ENCODE measurements around the gene DCBLD1. TPM values are rescaled to one million over a fixed set of nuclear protein-coding genes. Genes with fewer than 3 reads are reported as not detected.

DCBLD1 gene
- total RNA-seq, 1 experiment from 2014 or later: 11.2 TPM

- TF ChIP-seq, protein P1, sequence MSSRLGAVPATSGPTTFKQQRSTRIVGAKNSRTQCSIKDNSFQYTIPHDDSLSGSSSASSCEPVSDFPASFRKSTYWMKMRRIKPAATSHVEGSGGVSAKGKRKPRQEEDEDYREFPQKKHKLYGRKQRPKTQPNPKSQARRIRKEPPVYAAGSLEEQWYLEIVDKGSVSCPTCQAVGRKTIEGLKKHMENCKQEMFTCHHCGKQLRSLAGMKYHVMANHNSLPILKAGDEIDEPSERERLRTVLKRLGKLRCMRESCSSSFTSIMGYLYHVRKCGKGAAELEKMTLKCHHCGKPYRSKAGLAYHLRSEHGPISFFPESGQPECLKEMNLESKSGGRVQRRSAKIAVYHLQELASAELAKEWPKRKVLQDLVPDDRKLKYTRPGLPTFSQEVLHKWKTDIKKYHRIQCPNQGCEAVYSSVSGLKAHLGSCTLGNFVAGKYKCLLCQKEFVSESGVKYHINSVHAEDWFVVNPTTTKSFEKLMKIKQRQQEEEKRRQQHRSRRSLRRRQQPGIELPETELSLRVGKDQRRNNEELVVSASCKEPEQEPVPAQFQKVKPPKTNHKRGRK (CRISPR knock-in tag; IDR thresholded peaks at IDR 0.05; ENCODE audit: borderline replicate concordance): no peak
- TF ChIP-seq, protein P2, sequence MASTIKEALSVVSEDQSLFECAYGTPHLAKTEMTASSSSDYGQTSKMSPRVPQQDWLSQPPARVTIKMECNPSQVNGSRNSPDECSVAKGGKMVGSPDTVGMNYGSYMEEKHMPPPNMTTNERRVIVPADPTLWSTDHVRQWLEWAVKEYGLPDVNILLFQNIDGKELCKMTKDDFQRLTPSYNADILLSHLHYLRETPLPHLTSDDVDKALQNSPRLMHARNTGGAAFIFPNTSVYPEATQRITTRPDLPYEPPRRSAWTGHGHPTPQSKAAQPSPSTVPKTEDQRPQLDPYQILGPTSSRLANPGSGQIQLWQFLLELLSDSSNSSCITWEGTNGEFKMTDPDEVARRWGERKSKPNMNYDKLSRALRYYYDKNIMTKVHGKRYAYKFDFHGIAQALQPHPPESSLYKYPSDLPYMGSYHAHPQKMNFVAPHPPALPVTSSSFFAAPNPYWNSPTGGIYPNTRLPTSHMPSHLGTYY (CRISPR knock-in tag; IDR thresholded peaks at IDR 0.05): no peak
- no peak for TF ChIP-seq FOXK1 (CRISPR knock-in tag; IDR thresholded peaks at IDR 0.05)
- no peak for TF ChIP-seq HMGA2 (CRISPR knock-in tag; IDR thresholded peaks at IDR 0.05)
- TF ChIP-seq GRHL2 (CRISPR knock-in tag; IDR thresholded peaks at IDR 0.05; ENCODE audit: insufficient replicate concordance, severe bottlenecking): no peak
- TF ChIP-seq, protein P3, sequence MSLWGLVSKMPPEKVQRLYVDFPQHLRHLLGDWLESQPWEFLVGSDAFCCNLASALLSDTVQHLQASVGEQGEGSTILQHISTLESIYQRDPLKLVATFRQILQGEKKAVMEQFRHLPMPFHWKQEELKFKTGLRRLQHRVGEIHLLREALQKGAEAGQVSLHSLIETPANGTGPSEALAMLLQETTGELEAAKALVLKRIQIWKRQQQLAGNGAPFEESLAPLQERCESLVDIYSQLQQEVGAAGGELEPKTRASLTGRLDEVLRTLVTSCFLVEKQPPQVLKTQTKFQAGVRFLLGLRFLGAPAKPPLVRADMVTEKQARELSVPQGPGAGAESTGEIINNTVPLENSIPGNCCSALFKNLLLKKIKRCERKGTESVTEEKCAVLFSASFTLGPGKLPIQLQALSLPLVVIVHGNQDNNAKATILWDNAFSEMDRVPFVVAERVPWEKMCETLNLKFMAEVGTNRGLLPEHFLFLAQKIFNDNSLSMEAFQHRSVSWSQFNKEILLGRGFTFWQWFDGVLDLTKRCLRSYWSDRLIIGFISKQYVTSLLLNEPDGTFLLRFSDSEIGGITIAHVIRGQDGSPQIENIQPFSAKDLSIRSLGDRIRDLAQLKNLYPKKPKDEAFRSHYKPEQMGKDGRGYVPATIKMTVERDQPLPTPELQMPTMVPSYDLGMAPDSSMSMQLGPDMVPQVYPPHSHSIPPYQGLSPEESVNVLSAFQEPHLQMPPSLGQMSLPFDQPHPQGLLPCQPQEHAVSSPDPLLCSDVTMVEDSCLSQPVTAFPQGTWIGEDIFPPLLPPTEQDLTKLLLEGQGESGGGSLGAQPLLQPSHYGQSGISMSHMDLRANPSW (CRISPR knock-in tag; conservative IDR thresholded peaks at IDR 0.05; ENCODE audit: low read depth): no peak
These were observed 33.6 kb upstream of the DCBLD1 start (continued) for GRCh38 chr6:117448732-117449485.

GRCh38 chr6:117449549-117450439 lies 32.7 kb upstream of the DCBLD1 start:
- Mint-ChIP-seq H3K9me3 (no peaks in the 10 kb centered on the region), H3K36me3 (no peaks in the 10 kb centered on the region), H3K27ac (no peak overlapping the region), H3K4me1 (peaks cover 21% of the 10 kb centered on the region), H3K27me3 (ENCODE audit: low read depth) (no peaks in the 10 kb centered on the region), H3K4me3 (no peak overlapping the region; the same call in 1 of the 2 replicates)
- POLR2A ChIA-PET: interaction anchor here (1.0 kb wide), 1 partner anchor 153 kb away, joined by 3 read pairs; the partner anchor contains the start of gene GOPC
- CTCF ChIA-PET: interaction anchor here (0.6 to 1.5 kb wide), 40 partner anchors 8 to 1557 kb away, joined by 3 to 11 read pairs (median 4); partner anchors contain the start of genes DCBLD1 and GOPC
- ATAC-seq (peak; percentile 68), DNase-seq (ENCODE audit: low spot score) (peak; percentile 33)
- TF ChIP-seq NR3C1 (CRISPR knock-in tag; conservative IDR thresholded peaks at IDR 0.05; ENCODE audit: low read depth) (no peak), IRF1 (CRISPR knock-in tag; IDR thresholded peaks at IDR 0.05) (no peak), CTCF (IDR thresholded peaks at IDR 0.05) (peak; percentile 55)

DNA sequence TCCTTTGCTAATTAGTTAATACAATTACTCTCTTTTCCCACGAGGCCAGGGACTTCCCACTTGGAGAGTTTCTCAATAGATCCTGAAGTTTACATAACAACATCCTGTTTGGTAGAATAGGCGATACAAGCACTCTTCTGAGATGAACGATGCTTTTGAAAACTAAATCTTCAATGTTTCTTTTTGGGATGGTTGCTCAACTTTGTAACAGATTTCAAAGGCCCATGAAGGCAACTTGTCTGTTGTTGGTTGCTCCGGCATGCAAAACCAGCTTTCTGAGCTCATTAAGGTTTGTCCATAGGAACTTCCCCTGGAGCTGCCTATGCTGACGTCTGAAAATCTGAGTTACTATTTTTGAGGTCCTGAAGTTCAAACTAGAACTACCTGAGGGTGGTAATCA lies 30.8 kb upstream of the DCBLD1 start:
- ChIA-PET POLR2A (no interaction called here), CTCF (interaction anchor here (1.1 kb wide), 1 partner anchor 30 kb away, joined by 4 read pairs; no protein-coding TSS in a partner anchor)
- Mint-ChIP-seq H3K27ac (no peak overlapping the region), H3K27me3 (ENCODE audit: low read depth) (no peaks in the 10 kb centered on the region), H3K36me3 (no peaks in the 10 kb centered on the region), H3K9me3 (no peaks in the 10 kb centered on the region), H3K4me3 (no peak overlapping the region), H3K4me1 (peaks cover 21% of the 10 kb centered on the region)
- DNase-seq (ENCODE audit: low spot score): no peak
- no peak for ATAC-seq
- TF ChIP-seq, protein P4, sequence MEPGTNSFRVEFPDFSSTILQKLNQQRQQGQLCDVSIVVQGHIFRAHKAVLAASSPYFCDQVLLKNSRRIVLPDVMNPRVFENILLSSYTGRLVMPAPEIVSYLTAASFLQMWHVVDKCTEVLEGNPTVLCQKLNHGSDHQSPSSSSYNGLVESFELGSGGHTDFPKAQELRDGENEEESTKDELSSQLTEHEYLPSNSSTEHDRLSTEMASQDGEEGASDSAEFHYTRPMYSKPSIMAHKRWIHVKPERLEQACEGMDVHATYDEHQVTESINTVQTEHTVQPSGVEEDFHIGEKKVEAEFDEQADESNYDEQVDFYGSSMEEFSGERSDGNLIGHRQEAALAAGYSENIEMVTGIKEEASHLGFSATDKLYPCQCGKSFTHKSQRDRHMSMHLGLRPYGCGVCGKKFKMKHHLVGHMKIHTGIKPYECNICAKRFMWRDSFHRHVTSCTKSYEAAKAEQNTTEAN (CRISPR knock-in tag; IDR thresholded peaks at IDR 0.05): no peak
- no peak for TF ChIP-seq NFYB (CRISPR knock-in tag; conservative IDR thresholded peaks at IDR 0.05; ENCODE audit: low read depth)
- no peak for TF ChIP-seq SMAD3 (CRISPR knock-in tag; IDR thresholded peaks at IDR 0.05; ENCODE audit: borderline replicate concordance)
- TF ChIP-seq, protein P5, sequence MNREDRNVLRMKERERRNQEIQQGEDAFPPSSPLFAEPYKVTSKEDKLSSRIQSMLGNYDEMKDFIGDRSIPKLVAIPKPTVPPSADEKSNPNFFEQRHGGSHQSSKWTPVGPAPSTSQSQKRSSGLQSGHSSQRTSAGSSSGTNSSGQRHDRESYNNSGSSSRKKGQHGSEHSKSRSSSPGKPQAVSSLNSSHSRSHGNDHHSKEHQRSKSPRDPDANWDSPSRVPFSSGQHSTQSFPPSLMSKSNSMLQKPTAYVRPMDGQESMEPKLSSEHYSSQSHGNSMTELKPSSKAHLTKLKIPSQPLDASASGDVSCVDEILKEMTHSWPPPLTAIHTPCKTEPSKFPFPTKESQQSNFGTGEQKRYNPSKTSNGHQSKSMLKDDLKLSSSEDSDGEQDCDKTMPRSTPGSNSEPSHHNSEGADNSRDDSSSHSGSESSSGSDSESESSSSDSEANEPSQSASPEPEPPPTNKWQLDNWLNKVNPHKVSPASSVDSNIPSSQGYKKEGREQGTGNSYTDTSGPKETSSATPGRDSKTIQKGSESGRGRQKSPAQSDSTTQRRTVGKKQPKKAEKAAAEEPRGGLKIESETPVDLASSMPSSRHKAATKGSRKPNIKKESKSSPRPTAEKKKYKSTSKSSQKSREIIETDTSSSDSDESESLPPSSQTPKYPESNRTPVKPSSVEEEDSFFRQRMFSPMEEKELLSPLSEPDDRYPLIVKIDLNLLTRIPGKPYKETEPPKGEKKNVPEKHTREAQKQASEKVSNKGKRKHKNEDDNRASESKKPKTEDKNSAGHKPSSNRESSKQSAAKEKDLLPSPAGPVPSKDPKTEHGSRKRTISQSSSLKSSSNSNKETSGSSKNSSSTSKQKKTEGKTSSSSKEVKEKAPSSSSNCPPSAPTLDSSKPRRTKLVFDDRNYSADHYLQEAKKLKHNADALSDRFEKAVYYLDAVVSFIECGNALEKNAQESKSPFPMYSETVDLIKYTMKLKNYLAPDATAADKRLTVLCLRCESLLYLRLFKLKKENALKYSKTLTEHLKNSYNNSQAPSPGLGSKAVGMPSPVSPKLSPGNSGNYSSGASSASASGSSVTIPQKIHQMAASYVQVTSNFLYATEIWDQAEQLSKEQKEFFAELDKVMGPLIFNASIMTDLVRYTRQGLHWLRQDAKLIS (CRISPR knock-in tag; IDR thresholded peaks at IDR 0.05; ENCODE audit: borderline replicate concordance): no peak
- TF ChIP-seq NFE2L1 (CRISPR knock-in tag; IDR thresholded peaks at IDR 0.05): no peak
- no peak for TF ChIP-seq ZNF121 (CRISPR knock-in tag; IDR thresholded peaks at IDR 0.05)
